ENCODE measurements around the gene UNC5B.

The UNC5B gene

GRCh38 chr10:71351087-71351486, 138.7 kb downstream of the UNC5B start:
- H3K4me1 ChIP-seq (ENCODE audit: insufficient read depth, poor library complexity, severe bottlenecking), result peaks cover 11% of the 10 kb centered on the region
- no peaks in the 10 kb centered on the region for H3K36me3 ChIP-seq (ENCODE audit: low read depth)
- DNase-seq (ENCODE audit: low spot score) (no peak), ATAC-seq (ENCODE audit: low read depth) (no peak)
- H3K4me3 ChIP-seq (ENCODE audit: severe bottlenecking), result no peak overlapping the region
- no peaks in the 10 kb centered on the region for H3K9me3 ChIP-seq (ENCODE audit: severe bottlenecking)
- H3K27me3 ChIP-seq (ENCODE audit: insufficient read depth, poor library complexity, severe bottlenecking), result no peaks in the 10 kb centered on the region
- H3K27ac ChIP-seq (ENCODE audit: poor library complexity, severe bottlenecking), result no peak overlapping the region
- no peak for TF ChIP-seq CTCF (IDR thresholded peaks at IDR 0.05; ENCODE audit: poor library complexity, severe bottlenecking)

- H3K36me3 ChIP-seq (ENCODE audit: low read depth), result no peaks in the 10 kb centered on the region
- peaks cover 11% of the 10 kb centered on the region for H3K4me1 ChIP-seq (ENCODE audit: insufficient read depth, poor library complexity, severe bottlenecking)
- no peak for DNase-seq (ENCODE audit: low spot score)
- H3K27me3 ChIP-seq (ENCODE audit: insufficient read depth, poor library complexity, severe bottlenecking), result no peaks in the 10 kb centered on the region
- no peaks in the 10 kb centered on the region for H3K9me3 ChIP-seq (ENCODE audit: severe bottlenecking)
- ATAC-seq (ENCODE audit: low read depth), result no peak
- no peak for TF ChIP-seq CTCF (IDR thresholded peaks at IDR 0.05; ENCODE audit: poor library complexity, severe bottlenecking)
- no peak overlapping the region for H3K4me3 ChIP-seq (ENCODE audit: severe bottlenecking)
- H3K27ac ChIP-seq (ENCODE audit: poor library complexity, severe bottlenecking), result no peak overlapping the region
These were observed 139.4 kb downstream of the UNC5B start for GRCh38 chr10:71351628-71352319.

All from RWPE2 (cell line).